Activated naive CD4-positive, alpha-beta T cell treated with anti-CD3 and anti-CD28 coated beads for 36 hours (primary cell): ENCODE results near the gene IFNA21. TPM values are rescaled to one million over a fixed set of nuclear protein-coding genes. Genes with fewer than 3 reads are reported as not detected.
"Not testable (repeated sequence)": the region's sequence is repeated elsewhere in the genome, so short reads cannot be mapped to it uniquely, and the experiment has no call there.

Experiments
- CTCF ChIA-PET: fragments of 350-600 bp; sonication (Branson Sonifier 250); formaldehyde crosslinking; loops from one replicate; lab custom pipeline; 2021; ENCODE audit warnings: antibody characterized with exemption; lab: Charles Lee
- DNase-seq: peaks from one replicate; pipeline ENCODE4 v3.0.0-alpha.2; 2020
- H3K27ac Mint-ChIP-seq: one replicate; pipeline ENCODE4 v1.8.0; 2021; ENCODE audit warnings: mild to moderate bottlenecking, mixed read lengths
- H3K27me3 Mint-ChIP-seq: one replicate; pipeline ENCODE4 v1.8.0; 2021; ENCODE audit warnings: low read depth, mixed read lengths
- H3K36me3 Mint-ChIP-seq: one replicate; pipeline ENCODE4 v1.8.0; 2021; ENCODE audit warnings: low read depth, mixed read lengths
- H3K4me1 Mint-ChIP-seq: one replicate; pipeline ENCODE4 v1.8.0; 2021; ENCODE audit warnings: low read depth, mixed read lengths
- H3K4me3 Mint-ChIP-seq: one replicate; pipeline ENCODE4 v1.8.0; 2021; ENCODE audit warnings: mild to moderate bottlenecking, moderate library complexity, mixed read lengths
- H3K9me3 Mint-ChIP-seq: one replicate; pipeline ENCODE4 v1.8.0; 2021; ENCODE audit warnings: mixed read lengths
- intact Hi-C: fragments of 100-400 bp; cut with micrococcal nuclease; formaldehyde crosslinking; loops from one replicate; pipeline ENCODE4 v1.15.1; 2023
- total RNA-seq, 2 experiments: library from RNA; stranded (reverse); gene quantifications; one replicate each; pipeline ENCODE4 v1.2.3, GENCODE V29; 2021

Gene IFNA21
- total RNA-seq, 2 experiments from 2014 or later, result not detected

DNA sequence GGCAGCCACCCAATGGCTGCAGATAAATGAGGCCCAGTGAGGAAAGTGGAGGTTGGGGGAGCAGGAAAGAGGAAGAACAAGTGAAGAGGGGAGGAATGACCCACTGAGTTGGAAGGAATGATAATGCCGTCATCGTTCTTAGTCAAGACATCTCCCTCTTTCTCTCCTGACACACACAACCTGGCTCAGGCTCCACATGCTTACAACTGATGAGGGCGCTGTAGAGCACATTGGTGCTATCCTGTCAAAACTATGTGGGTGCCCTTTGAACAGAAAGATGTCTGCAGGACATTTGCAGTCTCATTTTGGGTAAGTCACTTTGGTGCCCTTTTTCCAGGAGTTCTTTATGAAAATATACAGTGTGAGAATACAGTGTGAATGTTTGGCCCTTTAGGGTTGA lies 30.7 kb downstream of the IFNA21 start:
- no peak overlapping the region for H3K27ac Mint-ChIP-seq
- no peak overlapping the region for H3K4me3 Mint-ChIP-seq
- no peaks in the 10 kb centered on the region for H3K9me3 Mint-ChIP-seq
- H3K4me1 Mint-ChIP-seq, result no peaks in the 10 kb centered on the region
- DNase-seq, result no peak
- CTCF ChIA-PET, result interaction anchor here (0.5 kb wide), 1 partner anchor 511 kb away, joined by 3 read pairs; no protein-coding TSS in a partner anchor
- intact Hi-C loops, result no loop called here
- no peaks in the 10 kb centered on the region for H3K27me3 Mint-ChIP-seq
- H3K36me3 Mint-ChIP-seq, result no peaks in the 10 kb centered on the region

DNA sequence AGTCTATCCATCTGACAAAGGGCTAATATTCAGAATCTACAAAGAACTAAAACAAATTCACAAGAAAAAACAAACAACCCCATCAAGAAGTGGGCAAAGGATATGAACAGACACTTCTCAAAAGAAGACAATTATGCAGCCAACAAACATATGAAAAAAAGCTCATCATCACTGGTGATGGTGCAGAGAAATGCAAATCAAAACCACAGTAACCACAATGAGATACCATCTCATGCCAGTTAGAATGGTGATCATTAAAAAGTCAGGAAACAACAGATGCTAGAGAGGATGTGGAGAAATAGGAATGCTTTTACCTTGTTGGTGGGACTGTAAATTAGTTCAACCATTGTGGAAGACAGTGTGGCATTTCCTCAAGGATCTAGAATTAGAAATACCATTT lies 38.3 kb downstream of the IFNA21 start:
- CTCF ChIA-PET, result interaction anchor here (1.3 kb wide), 1 partner anchor 17 kb away, joined by 4 read pairs; no protein-coding TSS in a partner anchor
- H3K9me3 Mint-ChIP-seq, H3K4me3 Mint-ChIP-seq, DNase-seq, H3K4me1 Mint-ChIP-seq, intact Hi-C loops, H3K27me3 Mint-ChIP-seq, H3K27ac Mint-ChIP-seq, H3K36me3 Mint-ChIP-seq: not testable (repeated sequence)

DNA sequence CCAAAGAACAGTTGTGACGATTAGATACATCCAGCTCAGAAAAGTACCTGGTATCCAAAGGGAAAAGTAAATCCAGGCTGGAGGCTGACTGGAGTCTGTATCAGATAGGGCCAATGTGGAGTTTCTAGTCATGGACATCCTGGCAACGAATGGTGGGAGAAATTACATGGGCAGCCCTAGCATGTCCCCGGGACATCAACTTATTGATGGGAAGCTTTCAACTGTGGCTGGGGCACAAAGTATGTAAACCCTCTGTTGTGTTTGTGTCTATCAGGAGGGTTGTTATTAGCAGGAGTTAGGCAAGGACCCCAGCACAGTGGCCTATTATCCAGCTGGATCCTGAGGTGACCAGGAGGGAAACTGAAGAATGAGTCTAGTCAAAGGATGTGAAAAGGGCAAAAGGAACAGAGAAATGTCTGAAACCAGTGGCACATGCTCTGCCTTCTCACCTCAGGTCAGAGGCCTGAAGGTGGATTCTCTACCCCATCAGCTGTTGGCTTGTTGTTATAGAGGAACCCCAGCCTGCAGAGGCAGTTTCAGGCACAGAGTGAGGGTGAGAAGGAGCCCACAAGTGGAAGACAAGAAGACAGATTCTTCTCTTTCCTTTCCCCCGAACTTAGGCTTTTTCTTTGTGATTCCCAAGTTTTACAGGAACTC lies 44.7 kb downstream of the IFNA21 start:
- H3K27ac Mint-ChIP-seq, result no peak overlapping the region
- no peaks in the 10 kb centered on the region for H3K36me3 Mint-ChIP-seq
- CTCF ChIA-PET, result interaction anchor here (1.0 kb wide), 2 partner anchors 11 to 43 kb away, joined by 3 read pairs; no protein-coding TSS in a partner anchor
- no peaks in the 10 kb centered on the region for H3K9me3 Mint-ChIP-seq
- H3K4me3 Mint-ChIP-seq, result no peak overlapping the region
- peaks cover 2% of the 10 kb centered on the region for H3K4me1 Mint-ChIP-seq
- intact Hi-C loops, result no loop called here
- DNase-seq, result peak; percentile 7
- peaks cover 1% of the 10 kb centered on the region for H3K27me3 Mint-ChIP-seq

DNA sequence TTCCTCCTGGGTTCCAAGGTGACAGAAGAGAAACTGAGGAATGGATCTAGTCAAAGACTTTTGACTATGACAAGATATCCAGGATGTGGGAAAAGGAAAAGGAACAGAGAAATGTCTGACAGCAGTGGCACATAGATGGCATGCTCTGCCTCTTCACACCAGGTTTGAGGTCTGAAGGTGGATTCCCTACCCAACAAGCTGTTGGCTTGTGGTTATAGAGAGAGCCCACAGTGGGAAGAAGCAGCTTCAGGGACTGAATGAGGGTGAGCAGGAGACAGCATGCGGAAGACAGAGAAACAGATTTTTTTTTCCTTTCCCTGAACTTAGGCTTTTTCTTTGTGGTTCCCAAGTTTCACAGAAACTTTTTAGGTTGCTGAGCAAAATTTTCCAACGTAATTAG lies 45.4 kb downstream of the IFNA21 start:
- DNase-seq, result peak; percentile 12
- Mint-ChIP-seq H3K4me1 (peaks cover 2% of the 10 kb centered on the region), H3K27me3 (peaks cover 1% of the 10 kb centered on the region), H3K36me3 (no peaks in the 10 kb centered on the region), H3K4me3 (no peak overlapping the region), H3K9me3 (no peaks in the 10 kb centered on the region), H3K27ac (no peak overlapping the region)
- intact Hi-C loops, result no loop called here
- CTCF ChIA-PET, result interaction anchor here (1.0 kb wide), 2 partner anchors 10 to 42 kb away, joined by 3 read pairs; no protein-coding TSS in a partner anchor

DNA sequence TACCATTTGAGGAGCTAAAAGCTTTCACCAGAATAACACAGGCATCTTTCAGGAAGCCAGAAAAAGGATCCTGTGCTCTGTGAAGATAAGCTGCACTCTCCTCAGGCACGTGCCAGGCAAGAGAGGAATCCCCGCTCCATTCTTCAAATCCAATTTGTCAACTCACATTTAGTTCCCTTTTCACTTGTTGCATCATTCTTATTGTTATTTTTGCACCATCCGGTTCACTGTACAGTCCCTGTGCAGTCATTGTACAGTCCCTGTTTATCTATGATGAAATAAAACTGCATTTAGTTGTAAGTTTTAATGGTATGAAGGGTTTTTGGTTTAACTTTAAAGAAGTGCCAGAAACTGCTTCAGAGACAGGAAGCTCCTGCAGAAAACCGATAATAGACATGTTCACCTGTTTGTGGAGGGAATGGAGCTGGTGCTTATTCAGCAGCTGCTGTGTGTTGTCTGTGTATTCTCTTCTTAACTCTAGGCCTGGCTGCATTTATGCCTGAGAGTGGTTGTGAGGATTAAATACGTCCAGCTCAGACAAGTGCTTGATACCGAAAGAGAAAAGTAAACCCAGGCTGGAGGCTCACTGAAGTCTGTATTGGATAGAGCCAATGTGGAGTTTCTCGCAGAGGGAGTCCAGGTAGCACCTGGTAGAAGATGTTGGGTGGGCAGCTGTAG lies 47.2 kb downstream of the IFNA21 start:
- Mint-ChIP-seq H3K27ac (no peak overlapping the region), H3K27me3 (peaks cover 1% of the 10 kb centered on the region), H3K4me3 (no peak overlapping the region), H3K9me3 (no peaks in the 10 kb centered on the region), H3K4me1 (peaks cover 2% of the 10 kb centered on the region), H3K36me3 (no peaks in the 10 kb centered on the region)
- intact Hi-C loops, result no loop called here
- no peak for DNase-seq
- CTCF ChIA-PET, result interaction anchor here (0.9 to 1.2 kb wide), 3 partner anchors 8 to 212 kb away, joined by 3 to 4 read pairs (median 4); no protein-coding TSS in a partner anchor

Other genes starting within 250 kb of the IFNA21 start
- 1 to 10 TPM; 1.1 to 1.6 TPM for gene HACD4, start 135.0 kb downstream of the IFNA21 start, total RNA-seq
- gene IFNB1, start 88.7 kb downstream of the IFNA21 start, total RNA-seq, result under 1 TPM; 0.44 to 0.57 TPM
- not detected for gene IFNW1, start 24.8 kb downstream of the IFNA21 start, total RNA-seq
- gene IFNA4, start 20.9 kb upstream of the IFNA21 start, total RNA-seq, result not detected
- gene IFNA7, start 35.5 kb upstream of the IFNA21 start, total RNA-seq, result not detected
- not detected for gene IFNA10, start 40.5 kb upstream of the IFNA21 start, total RNA-seq
- gene IFNA16, start 50.7 kb upstream of the IFNA21 start, total RNA-seq, result not detected
- not detected for gene IFNA17, start 61.6 kb upstream of the IFNA21 start, total RNA-seq
- not detected for gene IFNA14, start 73.3 kb upstream of the IFNA21 start, total RNA-seq
- gene IFNA5, start 138.7 kb upstream of the IFNA21 start, total RNA-seq, result not detected
- 10 to 100 TPM; 17.5 to 18.3 TPM for gene KLHL9, start 168.7 kb upstream of the IFNA21 start, total RNA-seq
- not detected for gene IFNA6, start 184.2 kb upstream of the IFNA21 start, total RNA-seq
- gene IFNA13, start 201.4 kb upstream of the IFNA21 start, total RNA-seq, result not detected
- gene IFNA2, start 218.7 kb upstream of the IFNA21 start, total RNA-seq, result not detected
- gene IFNA8, start 242.5 kb upstream of the IFNA21 start, total RNA-seq, result not detected